NB4 (cell line): Measurements from ENCODE around the gene GPR135.
A peak's percentile ranks its signal among the peaks of the same experiment; 100 is the strongest.

Source experiments
- DNase-seq: peaks from one replicate; pipeline ENCODE4 v3.0.0; 2010; ENCODE audit warnings: low read depth
- H3K4me3 ChIP-seq: one replicate; pipeline ENCODE4 v1.5.1; 2011; ENCODE audit warnings: mild to moderate bottlenecking, low read depth, low read length, moderate library complexity
- CTCF ChIP-seq: IDR thresholded peaks from one replicate; pipeline ENCODE4 v1.5.1; 2012; ENCODE audit warnings: low read depth, low read length
- MAX ChIP-seq: IDR thresholded peaks from 2 replicates; pipeline ENCODE4 v1.6.1; 2011; ENCODE audit warnings: low read depth, low read length
- MYC ChIP-seq: IDR thresholded peaks from 2 replicates; pipeline ENCODE4 v1.6.1; 2011; ENCODE audit warnings: low read depth, low read length
- POLR2A ChIP-seq: IDR thresholded peaks from 2 replicates; pipeline ENCODE4 v1.6.1; 2011; ENCODE audit warnings: mild to moderate bottlenecking; ENCODE audit not compliant: insufficient read length; ENCODE audit errors: extremely low read depth

Gene GPR135

DNA sequence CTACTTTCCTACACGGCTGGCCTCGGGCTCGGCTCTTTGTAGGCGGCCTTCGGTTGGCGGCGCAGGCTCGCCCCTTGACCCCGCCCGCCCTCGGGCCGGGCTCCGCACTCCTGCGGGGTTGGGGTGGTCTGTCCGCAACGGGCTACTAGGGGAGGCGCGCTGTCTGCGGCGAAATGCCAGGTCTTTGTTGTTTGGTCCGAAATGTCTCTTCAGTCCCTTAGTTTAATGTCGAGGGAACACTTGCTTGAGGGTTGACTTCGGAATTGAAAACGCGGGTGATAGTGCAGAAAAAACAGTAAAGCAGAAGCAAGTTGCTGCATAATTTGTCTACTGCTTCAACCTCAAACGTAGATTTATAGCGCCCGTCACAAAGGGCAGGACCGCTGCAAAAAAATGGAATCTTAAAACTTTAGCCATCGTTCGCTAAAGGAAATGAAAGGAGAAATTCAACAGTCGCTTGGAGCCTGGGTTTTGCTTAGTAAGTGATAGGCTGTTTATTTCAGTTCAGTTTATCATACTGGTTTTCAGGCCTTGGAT, 19.5 kb upstream of the GPR135 start:
- TF ChIP-seq MYC (no peak), MAX (no peak), CTCF (no peak), POLR2A (no peak)
- DNase-seq = no peak

GRCh38 chr14:59483819-59484638, 18.8 kb upstream of the GPR135 start, which contains the start of the genes JKAMP and L3HYPDH:
JKAMP (plus strand) TSS chr14:59484517; CDS start chr14:59484590, 73 bp downstream.
L3HYPDH (minus strand) TSS chr14:59484408; CDS start chr14:59484316, 92 bp downstream.
- peak; percentile 96 for DNase-seq
- H3K4me3 ChIP-seq = peak within 1 kb of the TSS; percentile 98
- TF ChIP-seq MAX = peak; percentile 88
- peak; percentile 87 for TF ChIP-seq MYC
- TF ChIP-seq POLR2A = peak; percentile 97
- TF ChIP-seq CTCF = peak; percentile 53

More for the DNA sequence above, 19.5 kb upstream of the GPR135 start:
- H3K4me3 ChIP-seq = peak overlapping the region; percentile 98

DNA sequence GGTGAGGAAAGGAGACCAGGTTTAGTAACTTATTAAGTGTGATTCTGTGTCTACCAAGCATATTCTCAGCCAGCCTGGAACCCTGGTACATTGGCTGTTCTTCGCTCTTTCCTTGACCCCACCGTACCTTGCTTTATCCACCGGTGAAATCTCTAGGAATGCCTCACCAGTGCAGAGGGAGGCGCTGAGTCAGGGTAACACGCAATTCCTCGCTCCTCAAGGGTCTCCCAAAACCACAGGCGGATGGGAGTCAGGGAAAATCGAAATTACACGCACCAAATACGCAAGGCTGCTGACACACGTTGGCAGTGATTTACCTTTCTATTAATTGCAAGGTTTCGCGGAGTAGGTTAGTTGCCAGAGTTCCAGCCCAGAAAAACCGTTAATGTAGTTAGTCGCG, 18.2 kb upstream of the GPR135 start:
- no peak for TF ChIP-seq POLR2A
- no peak for TF ChIP-seq MAX
- TF ChIP-seq CTCF = no peak
- TF ChIP-seq MYC = no peak
- DNase-seq = no peak
- peak overlapping the region; percentile 98 for H3K4me3 ChIP-seq

DNA sequence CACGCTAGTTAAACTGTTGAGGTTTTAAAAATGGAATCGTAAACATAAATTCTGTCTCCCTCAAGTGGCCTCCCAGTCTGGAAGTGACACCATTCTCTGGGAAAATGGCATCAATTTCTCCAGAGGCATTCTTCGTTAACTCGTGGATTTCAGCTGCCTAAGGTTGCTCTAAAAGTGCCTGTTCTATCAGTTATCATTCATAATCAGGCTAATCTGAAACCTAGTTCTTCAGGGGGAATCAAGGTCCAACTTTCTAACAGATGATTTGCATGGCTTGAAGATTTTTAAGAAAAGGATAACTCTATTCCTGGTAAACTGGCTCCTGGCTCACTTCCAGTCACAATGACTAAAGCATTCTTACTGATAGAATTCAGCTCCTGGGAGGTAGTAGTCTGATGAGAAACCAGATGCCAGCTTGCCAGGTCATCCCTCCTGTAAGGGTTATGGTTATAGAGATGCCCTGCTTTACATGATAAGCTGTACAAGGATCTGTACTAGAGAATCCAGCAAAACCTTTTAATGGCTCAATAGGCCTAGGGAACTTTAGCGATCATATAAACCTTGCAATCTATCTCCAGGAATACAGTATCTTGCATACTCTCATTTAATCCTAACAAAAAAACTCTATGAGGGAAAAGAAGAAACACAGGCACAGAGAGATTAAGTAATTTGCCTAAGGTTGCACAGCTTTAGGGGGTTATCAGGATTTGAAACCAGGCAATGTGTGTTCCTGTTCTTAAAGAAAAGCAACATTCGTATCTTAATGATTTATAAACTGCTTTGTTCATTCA, 17.6 kb upstream of the GPR135 start:
- DNase-seq = peak; percentile 6
- TF ChIP-seq MYC = no peak
- peak overlapping the region; percentile 98 for H3K4me3 ChIP-seq

DNA sequence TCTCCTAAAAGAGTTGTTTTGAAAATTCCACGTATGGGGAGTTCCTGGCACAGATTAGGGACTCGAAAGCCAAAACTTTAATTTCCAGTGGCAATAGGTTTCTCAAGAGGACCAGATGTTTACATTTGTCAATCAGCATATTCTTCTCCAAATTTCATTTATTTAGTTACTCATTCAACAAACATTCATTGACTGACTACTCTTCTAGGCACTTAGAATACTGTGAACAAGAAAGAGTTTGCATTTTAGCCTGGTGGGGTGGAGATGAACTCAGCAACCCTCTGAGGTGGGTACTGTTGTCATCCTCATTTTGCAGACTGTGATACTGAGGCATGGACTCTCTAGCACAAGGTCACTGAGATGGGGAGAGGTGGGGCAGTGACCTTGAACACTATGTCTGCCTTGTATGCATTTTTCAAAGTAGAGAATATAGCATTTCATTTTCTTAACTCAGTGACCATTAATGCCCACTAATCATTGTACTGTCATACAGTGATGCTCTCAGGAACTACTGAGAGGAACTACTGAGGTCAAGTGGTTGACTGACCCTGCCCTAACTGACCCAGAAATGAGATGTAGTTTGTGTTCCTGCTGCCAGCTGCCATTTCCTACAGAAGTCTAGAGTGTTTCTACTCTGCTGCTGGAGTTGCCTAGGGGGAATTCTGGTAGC, 16.8 kb upstream of the GPR135 start:
- peak overlapping the region; percentile 98 for H3K4me3 ChIP-seq
- DNase-seq = peak; percentile 20
- no peak for TF ChIP-seq MYC
- TF ChIP-seq MAX = no peak
- TF ChIP-seq CTCF = no peak
- TF ChIP-seq POLR2A = no peak
